ENCODE results near the gene MAP3K3.

Gene MAP3K3

DNA sequence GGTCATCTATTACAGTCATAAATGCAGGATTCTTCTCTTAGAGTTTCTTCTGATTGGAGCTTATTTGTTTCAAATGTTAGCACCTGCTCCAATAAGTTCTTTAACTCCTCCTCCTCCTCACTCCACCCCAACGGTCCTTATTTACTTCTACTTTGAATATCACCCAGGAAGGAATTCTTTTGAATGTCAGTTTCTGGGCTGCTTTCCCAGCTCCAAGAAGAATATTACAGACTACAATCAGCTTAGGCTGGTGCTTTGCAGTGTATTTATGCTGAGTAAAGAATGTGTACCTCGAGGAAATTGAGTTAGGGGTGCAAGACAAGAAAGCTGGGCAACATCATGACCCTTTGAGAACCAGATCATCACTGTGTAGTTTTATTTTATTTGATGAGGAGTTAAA is 30.8 kb downstream of the MAP3K3 start:
- no peak for DNase-seq

DNA sequence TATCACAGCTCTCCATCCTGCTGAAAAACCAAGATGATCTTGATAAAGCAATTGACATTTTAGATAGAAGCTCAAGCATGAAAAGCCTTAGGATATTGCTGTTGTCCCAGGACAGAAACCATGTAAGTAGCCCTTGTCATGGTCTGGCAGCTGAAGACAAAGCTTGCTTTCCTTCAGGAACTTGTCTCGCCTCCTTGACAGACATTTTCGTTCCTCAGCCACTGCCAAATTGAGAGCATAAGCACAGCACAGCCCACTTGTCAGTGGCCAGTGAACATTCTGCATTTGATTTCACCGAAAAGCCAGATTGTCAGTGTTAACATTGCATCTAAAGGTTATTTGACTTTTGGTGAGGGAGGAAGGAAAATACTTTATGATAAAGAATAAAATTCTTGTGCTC is 35.6 kb downstream of the MAP3K3 start:
- DNase-seq: no peak

DNA sequence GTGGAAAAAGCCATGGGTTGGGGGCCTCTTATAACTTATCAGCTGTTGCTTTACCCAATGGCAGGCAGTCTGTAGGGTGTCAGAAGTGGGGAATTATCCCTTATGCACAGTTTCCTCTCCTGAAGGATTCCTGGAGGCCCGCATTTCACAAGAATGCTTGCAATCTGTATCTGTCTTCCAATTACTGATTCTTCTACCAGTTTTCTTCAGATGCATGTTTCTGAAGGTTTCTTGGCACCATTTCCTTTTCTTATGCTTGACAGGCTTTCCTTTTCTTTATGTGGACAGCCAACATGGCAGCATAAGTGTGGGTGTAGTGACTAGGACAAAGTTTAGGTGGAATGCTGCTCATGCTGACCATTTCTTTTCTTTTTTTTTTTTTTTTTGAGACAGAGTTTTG is 36.1 kb downstream of the MAP3K3 start:
- DNase-seq: no peak

DNA sequence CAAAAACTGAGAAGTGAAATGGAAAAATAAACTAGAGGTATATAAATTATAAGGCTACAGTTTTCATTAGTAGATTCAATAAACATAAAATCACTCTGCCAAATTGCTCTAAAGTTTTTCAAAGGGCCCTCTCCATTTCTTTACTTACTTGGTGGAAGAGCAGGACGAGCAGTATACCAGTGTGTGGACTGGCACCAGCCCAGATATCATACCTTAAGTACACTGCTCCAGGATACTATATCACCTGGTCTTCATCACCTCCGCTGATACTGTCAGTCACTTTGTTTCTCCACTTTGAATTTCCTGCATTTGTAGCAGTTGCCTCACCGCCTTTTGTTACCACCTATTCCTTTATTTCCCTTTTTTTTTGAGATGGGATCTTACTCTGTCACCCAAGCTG is 37.6 kb downstream of the MAP3K3 start:
- no peak for DNase-seq

DNA sequence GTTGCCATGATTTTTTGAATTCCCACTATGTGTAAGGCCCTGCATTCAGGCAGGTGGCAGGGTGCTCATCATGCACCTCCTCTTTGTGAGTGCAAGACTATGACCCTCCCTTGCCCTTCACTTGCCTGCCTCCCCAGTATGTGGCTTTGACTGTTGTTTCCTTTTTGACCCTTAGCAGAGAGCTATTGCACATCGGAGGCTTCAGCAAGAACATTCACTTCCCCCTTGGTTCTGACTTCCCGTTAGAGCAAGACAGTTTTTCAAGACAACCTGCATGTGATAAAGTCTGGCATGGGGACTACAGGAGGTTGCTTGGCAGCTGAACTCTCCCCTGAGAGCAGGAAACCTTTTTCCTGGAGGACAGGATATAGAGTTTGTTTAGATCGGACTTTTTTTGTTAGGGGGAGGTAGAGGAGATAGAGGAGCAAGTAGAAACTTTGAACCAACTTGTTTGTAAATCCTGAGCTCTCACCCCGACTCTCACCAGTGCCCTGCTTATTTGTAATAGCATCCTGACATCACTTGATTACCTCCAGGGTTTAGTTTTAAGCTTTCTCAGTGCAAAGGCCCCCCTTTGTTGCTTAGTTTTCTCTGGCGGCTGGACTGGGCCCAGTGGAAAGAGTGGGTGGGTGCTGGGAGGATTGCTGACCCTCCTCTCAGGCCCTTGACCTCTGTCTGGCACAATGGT is 43.5 kb downstream of the MAP3K3 start:
- no peak for DNase-seq

DNA sequence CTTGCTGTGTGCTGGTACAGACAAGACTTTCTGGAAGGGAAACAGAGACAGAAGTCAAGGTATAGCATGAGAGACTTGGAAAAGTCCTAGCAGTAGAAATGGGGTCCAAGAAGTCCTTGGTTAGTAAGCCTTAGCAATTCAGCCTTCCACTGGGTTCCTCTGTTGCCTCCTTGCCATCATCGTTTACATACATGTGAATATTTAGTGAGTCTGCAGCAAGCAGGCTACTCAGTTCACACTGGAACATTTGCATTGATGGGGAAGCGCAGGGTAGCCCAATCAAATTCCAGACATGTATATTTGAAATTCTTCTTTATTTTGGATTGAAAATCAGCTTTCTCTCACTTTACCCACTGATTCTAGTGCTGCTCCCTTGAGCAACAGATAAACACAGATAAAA is 50.6 kb downstream of the MAP3K3 start:
- DNase-seq: no peak

DNA sequence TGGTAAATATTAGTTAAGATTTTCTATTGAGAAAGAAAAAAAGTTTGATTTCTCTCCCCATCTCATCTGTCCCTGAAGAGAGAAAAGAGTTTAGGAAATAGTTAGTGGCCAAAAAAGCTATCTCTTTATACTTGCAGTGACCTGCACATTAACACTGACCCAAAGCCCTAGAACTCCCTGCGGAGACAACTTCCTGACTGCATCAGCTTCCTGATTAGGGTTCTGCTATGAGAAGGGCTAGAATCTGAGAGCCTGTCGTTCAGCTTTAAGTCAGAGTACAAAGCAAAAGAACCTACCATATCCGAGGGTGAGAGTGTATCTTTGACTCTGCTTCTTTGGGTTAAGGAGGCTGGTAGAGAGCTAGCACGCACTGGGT is 53.0 kb downstream of the MAP3K3 start:
- DNase-seq: no peak

DNA sequence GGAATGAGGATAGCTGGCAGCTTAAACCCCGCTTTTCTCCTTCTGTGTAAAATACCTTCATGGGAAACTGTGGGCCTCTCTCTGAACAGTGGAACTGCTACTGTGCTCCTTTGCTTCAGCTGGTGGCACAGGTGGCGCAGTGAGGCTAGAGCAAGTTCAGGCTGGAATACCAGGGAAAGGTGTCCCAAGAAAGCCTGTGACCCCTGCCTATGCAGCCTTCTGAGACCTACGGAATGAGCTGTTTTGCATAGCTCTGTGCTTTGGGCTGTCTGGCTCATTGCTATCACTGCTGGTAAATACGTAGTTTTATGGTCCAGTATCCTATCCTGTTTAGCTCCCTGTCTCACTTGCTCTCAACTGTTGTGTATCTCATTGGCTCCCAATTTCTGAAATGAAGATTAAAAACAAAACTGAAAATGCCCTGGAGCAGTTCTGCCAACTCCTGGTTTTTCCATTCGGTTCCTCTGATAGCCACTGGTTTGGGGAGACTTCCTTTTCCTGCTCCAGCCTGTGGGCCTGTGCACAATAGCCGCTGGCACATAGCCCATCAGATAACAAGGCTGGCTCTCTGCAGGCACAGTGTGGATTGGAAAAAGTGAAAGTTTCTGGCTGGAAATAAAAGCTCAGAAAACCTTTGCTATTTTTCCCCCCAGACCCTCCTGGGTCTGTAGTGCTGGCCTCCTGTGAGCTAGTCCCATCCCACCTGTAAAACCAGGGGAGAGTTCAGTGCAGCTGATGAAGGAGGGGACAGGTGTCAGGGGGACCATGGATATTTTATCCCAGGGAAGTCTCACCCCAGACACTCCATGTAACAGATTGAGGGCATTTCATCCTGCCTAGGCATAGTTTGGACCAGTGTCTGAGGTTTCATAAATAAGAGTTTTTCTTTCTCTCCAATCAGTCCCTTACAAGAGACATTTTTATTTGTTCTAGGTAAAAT is 53.7 kb downstream of the MAP3K3 start:
- DNase-seq: peak in 1 of 2 experiments; percentile 25

DNA sequence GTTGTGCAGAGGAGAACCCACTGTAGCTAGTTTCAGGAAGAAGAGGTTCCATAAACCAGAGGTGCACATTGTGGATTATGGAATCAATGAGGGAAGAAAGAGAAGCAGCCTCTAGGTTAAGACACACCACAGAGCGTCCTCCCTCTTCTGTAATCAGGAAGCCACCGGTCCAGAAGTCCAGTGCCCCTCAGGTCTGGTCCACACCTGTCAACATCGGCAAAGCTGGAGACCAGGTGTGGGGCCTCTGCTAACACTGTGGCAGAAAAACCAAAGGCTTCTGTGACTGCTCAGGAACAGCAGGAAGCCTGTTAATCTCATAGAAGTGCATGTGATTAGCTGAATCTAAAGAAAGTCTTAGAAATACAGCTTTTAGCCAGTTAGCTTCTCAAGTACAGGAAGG is 54.4 kb downstream of the MAP3K3 start:
- no peak for DNase-seq

DNA sequence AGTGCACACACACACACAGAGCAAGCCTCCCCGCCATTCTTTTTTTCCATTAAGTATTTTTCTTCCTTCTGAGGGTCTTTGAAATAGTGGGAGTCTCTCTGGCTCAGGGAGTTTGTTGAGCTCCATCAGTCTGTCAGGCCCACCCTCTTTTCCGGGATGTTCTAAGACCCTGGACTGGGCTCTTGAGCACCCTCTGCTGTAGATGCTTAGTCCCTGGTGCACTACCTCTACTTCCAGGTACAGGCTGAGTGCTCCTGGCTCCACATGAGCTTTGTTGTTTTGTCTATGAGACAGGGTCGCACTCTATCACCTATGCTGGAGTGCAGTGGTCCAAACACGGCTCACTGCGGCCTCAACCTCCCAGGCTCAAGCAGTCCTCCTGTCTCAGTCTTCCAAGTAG is 57.0 kb downstream of the MAP3K3 start:
- DNase-seq: no peak

DNA sequence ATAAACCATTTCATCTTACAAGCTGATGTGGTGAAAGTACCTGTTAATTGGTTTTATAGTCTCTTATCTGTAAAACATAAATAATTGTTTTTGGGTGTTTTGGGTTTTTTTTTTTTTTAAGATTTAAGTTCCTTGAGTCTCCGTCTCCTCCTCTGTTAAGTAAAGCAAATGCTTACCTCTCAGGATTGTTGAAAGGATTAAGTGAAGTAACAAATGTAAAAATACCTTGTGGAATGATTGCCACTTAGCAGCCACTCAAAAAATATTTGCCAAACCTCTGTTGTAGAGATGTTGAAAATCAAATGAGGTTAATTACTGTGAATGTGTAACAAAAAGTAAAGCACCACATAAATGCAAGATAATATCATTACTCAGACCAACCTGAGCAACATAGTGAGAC is 58.5 kb downstream of the MAP3K3 start:
- no peak for DNase-seq

DNA sequence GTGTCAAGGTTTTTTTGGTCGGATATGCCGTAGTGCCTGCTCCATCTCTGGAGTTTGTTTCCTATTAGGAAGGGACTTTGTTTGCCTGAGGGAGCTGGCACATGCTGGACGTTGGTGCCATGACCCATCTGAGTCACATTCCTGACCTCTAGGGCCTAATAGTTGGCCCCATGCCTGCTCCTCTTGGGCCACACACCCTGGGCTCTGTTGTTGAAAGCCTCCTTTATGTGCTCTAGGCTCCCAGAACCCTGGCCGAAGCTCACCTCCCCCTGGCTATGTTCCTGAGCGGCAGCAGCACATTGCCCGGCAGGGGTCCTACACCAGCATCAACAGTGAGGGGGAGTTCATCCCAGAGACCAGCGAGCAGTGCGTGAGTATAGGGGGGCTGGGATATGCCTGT is 59.3 kb downstream of the MAP3K3 start:
- no peak for DNase-seq

DNA sequence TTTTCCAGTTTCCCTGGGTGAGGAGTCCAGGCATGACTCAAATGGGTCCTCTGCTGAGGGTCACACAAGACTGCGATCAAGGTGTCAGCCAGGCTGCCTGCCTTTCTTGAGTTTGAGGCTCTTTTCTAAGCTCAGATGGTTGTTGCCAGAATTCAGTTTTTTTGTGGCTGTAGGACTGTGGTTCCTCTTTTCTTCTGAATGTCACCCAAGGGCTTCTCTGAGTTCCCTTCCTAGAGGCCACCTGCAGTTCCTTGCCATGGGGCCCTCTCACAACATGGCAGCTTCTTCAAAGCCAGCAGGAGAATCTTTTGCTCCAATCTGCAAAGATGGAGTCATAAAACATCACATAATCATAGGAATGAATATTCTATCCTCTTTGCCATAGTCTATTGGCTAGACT is 60.2 kb downstream of the MAP3K3 start:
- no peak for DNase-seq

DNA sequence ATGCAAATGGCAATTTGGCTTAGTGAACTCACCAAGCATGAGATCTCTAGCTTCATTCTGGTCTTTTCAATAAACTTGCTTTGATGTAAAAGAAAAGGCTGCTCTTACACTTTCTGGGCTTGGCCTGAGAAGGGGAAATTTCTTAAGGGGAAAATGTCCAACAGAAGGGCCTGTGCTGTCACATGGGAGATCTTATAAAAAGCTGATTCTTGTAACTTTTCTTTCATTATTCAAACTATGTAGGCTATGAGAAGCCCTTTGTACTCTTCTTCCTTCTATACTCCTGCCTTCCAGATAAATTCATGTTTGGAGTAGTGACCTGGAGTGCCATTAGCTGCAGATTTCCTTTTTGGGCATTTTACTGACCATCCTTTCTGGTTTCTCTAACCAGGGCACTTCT is 60.8 kb downstream of the MAP3K3 start:
- no peak for DNase-seq

DNA sequence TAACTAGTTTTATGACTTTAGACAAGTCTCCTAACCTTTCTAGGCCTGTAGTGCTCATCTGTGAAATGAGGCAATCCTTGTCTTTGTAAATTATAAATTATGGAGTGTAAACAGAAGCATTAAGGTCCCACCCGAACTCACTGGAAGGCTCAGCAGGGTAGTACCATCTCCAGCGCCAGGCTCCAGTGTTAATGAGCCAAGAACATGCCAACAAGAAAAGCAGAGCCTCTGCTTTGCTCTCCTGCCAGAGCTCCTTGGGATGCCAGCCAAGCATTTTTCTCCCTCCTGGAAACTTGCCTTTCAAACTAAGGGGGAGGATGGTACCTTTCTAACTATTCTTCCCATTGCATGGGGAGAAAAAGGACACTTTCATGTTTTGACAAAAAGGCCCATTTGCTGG is 62.8 kb downstream of the MAP3K3 start:
- DNase-seq: peak; percentile 67 to 80

DNA sequence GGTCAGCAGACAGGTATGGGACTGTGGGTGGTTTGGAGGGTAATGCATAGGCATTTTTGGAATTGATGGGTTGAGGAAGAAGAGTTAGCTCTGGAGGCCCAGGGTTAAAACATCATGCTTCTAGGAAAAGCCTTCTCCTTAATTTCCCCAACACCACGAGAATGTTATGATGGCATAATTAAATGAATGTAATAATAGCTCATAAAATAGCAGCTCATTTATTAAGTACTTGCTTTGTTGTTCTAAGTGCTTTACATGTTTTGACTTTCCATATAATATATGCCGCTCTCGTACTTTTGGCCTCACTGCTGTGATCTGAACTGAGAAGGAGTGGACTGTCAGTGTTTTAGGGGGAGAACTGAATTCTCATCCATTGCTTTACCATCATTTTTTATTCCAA is 63.4 kb downstream of the MAP3K3 start:
- no peak for DNase-seq

DNA sequence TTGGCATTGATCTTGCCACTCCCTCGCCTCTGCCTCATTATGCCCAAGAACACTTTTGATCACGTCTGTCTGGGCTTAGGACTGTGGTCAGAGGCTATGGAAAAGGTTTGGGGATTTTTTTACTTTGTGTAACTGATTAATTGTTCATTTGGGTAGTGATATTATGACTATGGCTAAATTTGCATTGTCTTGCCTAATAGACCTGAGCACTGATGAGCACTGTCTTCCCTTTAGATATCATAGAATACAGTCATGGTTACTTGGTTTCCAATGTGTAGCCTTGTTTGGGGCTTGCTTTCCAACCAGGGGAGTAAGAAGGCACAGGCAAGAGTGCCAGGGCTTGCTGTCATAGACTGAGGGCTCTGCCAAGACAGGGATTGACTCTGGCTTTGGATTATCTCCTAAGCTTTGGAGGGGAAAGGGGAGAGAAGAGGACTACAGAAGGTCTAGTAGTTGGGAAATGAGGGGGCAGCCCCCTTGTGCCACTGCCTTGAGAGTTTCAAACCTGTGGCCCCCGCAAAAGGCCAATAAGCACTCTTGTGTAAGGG is 64.0 kb downstream of the MAP3K3 start:
- DNase-seq: peak in 1 of 2 experiments; percentile 42

DNA sequence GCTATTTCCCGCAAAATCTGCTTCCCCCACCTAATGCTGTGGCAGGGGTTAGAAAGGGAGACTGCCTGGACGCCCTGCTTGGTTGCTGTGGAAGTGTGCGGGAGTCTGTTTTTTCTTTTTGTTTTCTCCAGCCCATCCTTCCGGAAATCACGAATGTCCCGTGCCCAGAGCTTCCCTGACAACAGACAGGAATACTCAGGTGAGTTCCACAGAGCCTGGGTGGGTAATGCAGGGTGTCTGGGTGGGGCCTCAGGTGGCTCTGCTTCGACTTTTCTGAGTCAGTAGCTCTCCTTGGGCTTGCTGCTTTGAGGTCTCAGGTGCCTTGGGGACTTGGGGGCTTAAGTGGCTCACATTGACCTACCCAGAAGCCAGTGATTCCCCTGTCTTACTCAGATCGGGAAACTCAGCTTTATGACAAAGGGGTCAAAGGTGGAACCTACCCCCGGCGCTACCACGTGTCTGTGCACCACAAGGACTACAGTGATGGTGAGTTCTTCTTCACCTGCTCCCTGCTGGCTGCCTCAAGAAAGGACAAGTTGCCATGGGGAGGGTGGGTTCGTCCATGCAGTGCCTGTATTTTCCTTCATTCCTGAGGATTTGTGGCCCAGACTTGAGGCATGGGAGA is 66.3 kb downstream of the MAP3K3 start:
- no peak for DNase-seq

DNA sequence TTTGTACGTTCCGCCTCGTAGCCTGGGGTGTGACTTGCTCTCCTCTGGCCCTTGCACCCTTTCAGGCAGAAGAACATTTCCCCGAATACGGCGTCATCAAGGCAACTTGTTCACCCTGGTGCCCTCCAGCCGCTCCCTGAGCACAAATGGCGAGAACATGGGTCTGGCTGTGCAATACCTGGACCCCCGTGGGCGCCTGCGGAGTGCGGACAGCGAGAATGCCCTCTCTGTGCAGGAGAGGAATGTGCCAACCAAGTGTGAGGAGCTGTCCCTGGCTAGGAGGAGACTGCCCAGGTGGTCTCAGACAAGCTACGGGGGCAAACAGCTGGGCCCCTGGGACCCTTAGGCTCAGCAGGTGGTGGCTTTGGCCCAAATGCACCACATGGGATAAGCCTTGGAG is 67.3 kb downstream of the MAP3K3 start:
- no peak for DNase-seq

DNA sequence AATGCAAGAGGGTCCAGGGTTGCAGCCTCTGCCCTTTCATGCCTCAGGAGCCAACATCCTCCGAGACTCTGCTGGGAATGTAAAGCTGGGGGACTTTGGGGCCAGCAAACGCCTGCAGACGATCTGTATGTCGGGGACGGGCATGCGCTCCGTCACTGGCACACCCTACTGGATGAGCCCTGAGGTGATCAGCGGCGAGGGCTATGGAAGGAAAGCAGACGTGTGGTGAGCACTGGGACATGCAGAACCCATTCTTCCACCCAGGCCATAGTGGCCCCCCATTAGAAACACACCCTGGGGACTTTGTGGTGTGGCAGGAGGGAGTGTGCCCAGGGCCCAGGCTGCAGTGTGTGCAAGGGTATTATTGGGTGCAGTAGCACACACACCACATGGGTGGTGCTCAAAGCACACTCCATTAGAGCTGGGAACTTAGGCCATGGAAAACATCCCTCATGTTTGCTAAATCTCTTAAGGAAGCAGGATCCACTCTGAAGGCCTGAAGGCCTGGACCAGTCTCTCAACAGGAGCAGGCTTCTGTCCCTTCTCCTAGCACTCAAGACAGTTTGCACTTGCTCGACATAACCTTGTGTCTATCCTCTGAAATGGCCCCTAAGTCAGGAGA is 70.1 kb downstream of the MAP3K3 start:
- DNase-seq: no peak

DNA sequence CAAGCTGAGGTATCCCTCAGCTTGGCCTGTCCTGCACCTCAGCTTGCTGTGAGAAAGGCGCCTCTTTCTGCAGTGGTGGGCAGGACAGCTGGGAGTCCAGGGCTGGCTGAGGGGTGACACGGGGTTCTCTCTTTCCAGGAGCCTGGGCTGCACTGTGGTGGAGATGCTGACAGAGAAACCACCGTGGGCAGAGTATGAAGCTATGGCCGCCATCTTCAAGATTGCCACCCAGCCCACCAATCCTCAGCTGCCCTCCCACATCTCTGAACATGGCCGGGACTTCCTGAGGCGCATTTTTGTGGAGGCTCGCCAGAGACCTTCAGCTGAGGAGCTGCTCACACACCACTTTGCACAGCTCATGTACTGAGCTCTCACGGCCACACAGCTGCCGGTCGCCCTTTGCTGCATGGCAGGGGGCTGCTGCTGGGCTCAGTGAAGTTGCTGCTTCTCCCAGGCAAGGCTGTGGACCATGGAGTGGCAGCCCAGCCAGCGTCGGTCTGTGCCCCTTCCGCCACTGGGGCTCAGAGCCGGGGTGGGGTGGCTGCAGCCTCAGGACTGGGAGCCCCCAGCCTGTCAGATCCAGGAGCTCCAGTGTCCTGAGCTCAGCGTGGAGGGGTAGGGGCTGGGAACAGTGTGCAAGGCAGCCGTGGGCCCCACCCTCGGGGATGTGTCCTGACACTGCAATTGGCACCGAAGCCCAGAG is 71.3 kb downstream of the MAP3K3 start:
- no peak for DNase-seq

DNA sequence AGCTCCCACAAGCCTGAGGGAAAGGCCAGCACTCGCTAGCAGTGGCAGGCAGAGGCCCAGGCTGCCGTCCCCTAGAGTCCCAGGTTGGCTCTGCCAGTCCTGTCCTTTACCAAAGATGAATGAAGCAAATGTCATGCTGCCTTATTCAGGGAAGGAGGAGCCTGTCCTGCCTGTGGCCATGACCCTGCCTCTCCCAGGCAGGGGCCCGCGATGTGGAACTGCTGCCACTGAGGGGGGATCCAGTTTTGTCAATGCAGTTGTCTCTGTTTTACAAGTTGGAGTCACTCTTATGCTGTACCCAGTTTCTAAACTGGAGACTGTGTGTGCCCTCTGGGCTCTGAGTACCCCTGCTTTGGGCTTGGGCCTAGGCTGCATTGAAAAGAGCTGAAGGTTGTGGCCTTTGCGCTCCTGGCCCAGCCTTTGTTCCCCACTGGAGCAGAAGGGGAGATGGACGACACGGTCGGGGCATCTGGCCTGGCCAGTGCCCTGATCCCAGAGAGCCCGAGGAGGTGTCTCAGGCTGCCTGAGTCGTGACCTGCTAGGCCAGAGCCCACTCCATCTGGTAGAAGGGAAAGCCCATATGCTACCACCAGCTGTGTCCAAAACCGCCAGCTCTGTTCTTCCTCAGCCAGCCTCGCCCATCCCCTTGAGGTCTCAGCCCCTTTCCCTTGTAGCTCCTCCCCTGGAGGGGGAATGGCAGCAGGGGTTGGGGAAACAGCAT is 72.2 kb downstream of the MAP3K3 start:
- DNase-seq: peak in 1 of 2 experiments; percentile 61
